Natural killer cell (primary cell): Measurements from ENCODE around the gene LDHD. TPM values are rescaled to one million over a fixed set of nuclear protein-coding genes. Genes with fewer than 3 reads are reported as not detected.

ENCODE experiments used
- ATAC-seq, 3 donors: fragments of 150-1000 bp in 2 of 3; fragments of 200-7000 bp in 1 of 3; cut with Tn5 transposase; 1 replicate in 1 of 3; 2 replicates in 2 of 3; pipeline ENCODE4 v1.10.0; 2021; ENCODE audit warnings: mild to moderate bottlenecking in 2 of 3, moderate library complexity in 2 of 3
- DNase-seq, 2 donors: peaks; one replicate each; pipeline versions ENCODE4 v3.0.0 to v3.0.0-alpha.2; 2013 to 2021; ENCODE audit warnings: mixed read lengths in 1 of 2
- H3K27ac ChIP-seq: one replicate; pipeline ENCODE4 v1.5.1; 2013; ENCODE audit warnings: mild to moderate bottlenecking, low read length
- H3K27me3 ChIP-seq: one replicate; pipeline ENCODE4 v1.6.1; 2013; ENCODE audit warnings: low read length; ENCODE audit not compliant: control insufficient read depth, insufficient read depth
- H3K36me3 ChIP-seq: one replicate; pipeline ENCODE4 v1.6.1; 2013; ENCODE audit warnings: low read length; ENCODE audit not compliant: control insufficient read depth, insufficient read depth
- H3K4me1 ChIP-seq: one replicate; pipeline ENCODE4 v1.6.1; 2013; ENCODE audit warnings: low read length; ENCODE audit not compliant: control insufficient read depth, insufficient read depth
- H3K4me3 ChIP-seq: one replicate; pipeline ENCODE4 v1.5.1; 2013; ENCODE audit warnings: low read length
- H3K9me3 ChIP-seq: one replicate; pipeline ENCODE4 v1.6.1; 2013; ENCODE audit warnings: low read length; ENCODE audit not compliant: control insufficient read depth, insufficient read depth
- H3K27ac Mint-ChIP-seq, 2 donors: one replicate each; pipeline ENCODE4 v1.8.0; 2022; ENCODE audit warnings: mild to moderate bottlenecking in 2 of 2, mixed read lengths in 2 of 2, moderate library complexity in 1 of 2
- H3K27me3 Mint-ChIP-seq, 2 donors: one replicate each; pipeline ENCODE4 v1.8.0; 2022; ENCODE audit warnings: low read depth in 2 of 2, mixed read lengths in 2 of 2
- H3K36me3 Mint-ChIP-seq: one replicate; pipeline ENCODE4 v1.8.0; 2022; ENCODE audit warnings: mixed read lengths
- H3K4me1 Mint-ChIP-seq, 2 donors: one replicate each; pipeline ENCODE4 v1.8.0; 2022; ENCODE audit warnings: mixed read lengths in 2 of 2
- H3K4me3 Mint-ChIP-seq: one replicate; pipeline ENCODE4 v1.8.0; 2022; ENCODE audit warnings: mild to moderate bottlenecking, moderate library complexity, mixed read lengths
- H3K9me3 Mint-ChIP-seq, 2 donors: one replicate each; pipeline ENCODE4 v1.8.0; 2022; ENCODE audit warnings: mixed read lengths in 2 of 2
- CTCF ChIP-seq: fragments of 200-600 bp; IDR thresholded peaks from one replicate; pipeline ENCODE4 v1.8.0; 2022; ENCODE audit warnings: antibody characterized with exemption
- WGBS: methylation state at CpG from one replicate; pipeline ENCODE4 v1.1.7; 2013; ENCODE audit warnings: missing lambda C conversion rate; ENCODE audit not compliant: insufficient coverage; 5-methylcytosine and 5-hydroxymethylcytosine counted together
- intact Hi-C: fragments of 100-400 bp; cut with micrococcal nuclease; formaldehyde crosslinking; loops from one replicate; pipeline ENCODE4 v1.14.2; 2022
- total RNA-seq, 4 donors: library from RNA; stranded (reverse); fragments of 120-200 nt in 1 of 4; gene quantifications; one replicate each; pipeline versions ENCODE4 v1.2.3 to v1.2.4, GENCODE V29; 2013 to 2022

LDHD gene
- total RNA-seq, 3 donors from 2014 or later (not counting 1 experiment from before 2014, with no cell fraction given) = 0.12 to 1.3 TPM; not detected in 1

GRCh38 chr16:75118943-75119539, 2.5 kb upstream of the LDHD start:
- Mint-ChIP-seq H3K4me3 (no peak overlapping the region), H3K27ac (no peak overlapping the region), H3K27me3 (peaks cover 0 to 3% of the 10 kb centered on the region in 2 donors), H3K9me3 (peaks cover 2 to 6% of the 10 kb centered on the region in 2 donors), H3K4me1 (peaks cover 0 to 7% of the 10 kb centered on the region in 2 donors), H3K36me3 (peaks cover 12% of the 10 kb centered on the region)
- TF ChIP-seq CTCF = no peak
- H3K27ac ChIP-seq = no peak overlapping the region
- H3K27me3 ChIP-seq = no peaks in the 10 kb centered on the region
- ATAC-seq (no peak), DNase-seq (no peak)
- intact Hi-C loops = no loop called here
- peaks cover 4% of the 10 kb centered on the region for H3K4me1 ChIP-seq
- 91% methylated on average over 6 of the region's 6 CpGs for WGBS
- peaks cover 6% of the 10 kb centered on the region for H3K9me3 ChIP-seq
- H3K4me3 ChIP-seq = no peak overlapping the region
- no peaks in the 10 kb centered on the region for H3K36me3 ChIP-seq

- H3K9me3 Mint-ChIP-seq = peaks cover 2% of the 10 kb centered on the region in 2 donors
- peaks cover 0 to 12% of the 10 kb centered on the region in 2 donors for H3K4me1 Mint-ChIP-seq
- Histone ChIP-seq H3K36me3 (no peaks in the 10 kb centered on the region), H3K9me3 (peaks cover 1% of the 10 kb centered on the region), H3K27me3 (peaks cover 3% of the 10 kb centered on the region), H3K4me1 (peaks cover 4% of the 10 kb centered on the region), H3K4me3 (no peak overlapping the region), H3K27ac (no peak overlapping the region)
- intact Hi-C loops = no loop called here
- 79% methylated on average over 3 of the region's 3 CpGs for WGBS
- no peak for DNase-seq
- no peak overlapping the region for H3K27ac Mint-ChIP-seq
- peaks cover 13 to 14% of the 10 kb centered on the region in 2 donors for H3K27me3 Mint-ChIP-seq
- no peak for TF ChIP-seq CTCF
- H3K36me3 Mint-ChIP-seq = peaks cover 6% of the 10 kb centered on the region
- no peak for ATAC-seq
- H3K4me3 Mint-ChIP-seq = no peak overlapping the region
Measured at GRCh38 chr16:75116911-75117245, 298 bp upstream of the LDHD start.

GRCh38 chr16:75114946-75115825, 1.4 kb downstream of the LDHD start:
- no peak for ATAC-seq
- Histone ChIP-seq H3K4me3 (no peak overlapping the region), H3K27ac (no peak overlapping the region), H3K27me3 (peaks cover 3% of the 10 kb centered on the region), H3K9me3 (no peaks in the 10 kb centered on the region), H3K36me3 (no peaks in the 10 kb centered on the region), H3K4me1 (peaks cover 15% of the 10 kb centered on the region)
- Mint-ChIP-seq H3K27me3 (peaks cover 22 to 28% of the 10 kb centered on the region in 2 donors), H3K4me3 (no peak overlapping the region), H3K27ac (no peak overlapping the region), H3K36me3 (no peaks in the 10 kb centered on the region), H3K9me3 (no peaks in the 10 kb centered on the region), H3K4me1 (peaks cover 0 to 19% of the 10 kb centered on the region in 2 donors)
- intact Hi-C loops = no loop called here
- 93% methylated on average over 45 of the region's 45 CpGs for WGBS
- DNase-seq = no peak
- TF ChIP-seq CTCF = no peak
